Naive thymus-derived CD4-positive, alpha-beta T cell (primary cell): ENCODE results near the gene PIEZO2. TPM values are rescaled to one million over a fixed set of nuclear protein-coding genes. Genes with fewer than 3 reads are reported as not detected.
A peak's percentile ranks its signal among the peaks of the same experiment; 100 is the strongest.

ENCODE experiments used
- ATAC-seq: fragments of 150-1000 bp; cut with Tn5 transposase; 2 replicates; pipeline ENCODE4 v1.10.0; 2021; ENCODE audit warnings: mild to moderate bottlenecking, moderate library complexity
- CTCF ChIA-PET: fragments of 350-600 bp; sonication (Branson Sonifier 250); formaldehyde crosslinking; loops from one replicate; lab custom pipeline; 2021; ENCODE audit warnings: antibody characterized with exemption; lab: Charles Lee
- POLR2A ChIA-PET: fragments of 350-600 bp; sonication (Branson Sonifier 250); formaldehyde crosslinking; loops from one replicate; lab custom pipeline; 2021; ENCODE audit warnings: antibody characterized with exemption, inconsistent platforms; lab: Charles Lee
- DNase-seq, 9 donors: peaks; one replicate each; pipeline versions ENCODE4 v3.0.0 to v3.0.0-alpha.2; 2020 to 2022; ENCODE audit warnings: mixed read lengths in 1 of 9
- H3K27ac ChIP-seq: one replicate; pipeline ENCODE4 v1.7.0; 2013; ENCODE audit warnings: mild to moderate bottlenecking, low read depth, low read length, moderate library complexity
- H3K27me3 ChIP-seq, 2 donors: one replicate each; pipeline ENCODE4 v1.7.0; 2013; ENCODE audit warnings: low read length in 2 of 2, mild to moderate bottlenecking in 2 of 2, moderate library complexity in 2 of 2; ENCODE audit not compliant: control insufficient read depth in 2 of 2, insufficient read depth in 2 of 2
- H3K36me3 ChIP-seq, 3 experiments: 1 replicate in 2 of 3; 2 replicates in 1 of 3; pipeline ENCODE4 v1.7.0; 2013; ENCODE audit warnings: low read length in 3 of 3, mild to moderate bottlenecking in 3 of 3, moderate library complexity in 1 of 3; ENCODE audit not compliant: insufficient read depth in 3 of 3, control insufficient read depth in 2 of 3
- H3K4me1 ChIP-seq, 2 donors: one replicate each; pipeline ENCODE4 v1.7.0; 2013; ENCODE audit warnings: low read length in 2 of 2, mild to moderate bottlenecking in 2 of 2, moderate library complexity in 1 of 2; ENCODE audit not compliant: control insufficient read depth in 2 of 2, insufficient read depth in 2 of 2
- H3K4me3 ChIP-seq: 2 replicates; pipeline ENCODE4 v1.7.0; 2013; ENCODE audit warnings: mild to moderate bottlenecking, low read length
- H3K9me3 ChIP-seq, 3 experiments: 1 replicate in 2 of 3; 2 replicates in 1 of 3; pipeline ENCODE4 v1.7.0; 2013; ENCODE audit warnings: low read length in 3 of 3; ENCODE audit not compliant: control insufficient read depth in 2 of 3
- H3K27ac Mint-ChIP-seq, 9 donors: one replicate each; pipeline ENCODE4 v1.8.0; 2020 to 2022; ENCODE audit warnings: mixed read lengths in 9 of 9, mild to moderate bottlenecking in 8 of 9, moderate library complexity in 5 of 9, inconsistent platforms in 2 of 9
- H3K27me3 Mint-ChIP-seq, 5 donors: one replicate each; pipeline ENCODE4 v1.8.0; 2021 to 2022; ENCODE audit warnings: mixed read lengths in 5 of 5, mild to moderate bottlenecking in 1 of 5
- H3K36me3 Mint-ChIP-seq, 5 donors: one replicate each; pipeline ENCODE4 v1.8.0; 2020 to 2022; ENCODE audit warnings: mixed read lengths in 5 of 5, mild to moderate bottlenecking in 3 of 5, inconsistent platforms in 1 of 5
- H3K4me1 Mint-ChIP-seq, 7 donors: one replicate each; pipeline ENCODE4 v1.8.0; 2020 to 2022; ENCODE audit warnings: mixed read lengths in 7 of 7, mild to moderate bottlenecking in 3 of 7, inconsistent platforms in 1 of 7
- H3K4me3 Mint-ChIP-seq, 10 donors: one replicate each; pipeline ENCODE4 v1.8.0; 2020 to 2022; ENCODE audit warnings: mild to moderate bottlenecking in 10 of 10, mixed read lengths in 10 of 10, moderate library complexity in 6 of 10, inconsistent platforms in 2 of 10
- H3K9me3 Mint-ChIP-seq, 11 donors: one replicate each; pipeline ENCODE4 v1.8.0; 2020 to 2022; ENCODE audit warnings: mixed read lengths in 11 of 11, mild to moderate bottlenecking in 4 of 11, inconsistent platforms in 1 of 11, moderate library complexity in 1 of 11
- intact Hi-C, 2 donors: fragments of 100-400 bp; cut with micrococcal nuclease; formaldehyde crosslinking; loops; one replicate each; pipeline ENCODE4 v1.15.1; 2023
- polyA plus RNA-seq, 2 donors: library from polyadenylated mRNA; unstranded; fragments of 300-500 nt; fragmentation: Illumina TruSeq; gene quantifications; one replicate each; pipeline ENCODE4 v1.2.3, GENCODE V29; 2021
- total RNA-seq, 6 experiments: library from RNA in 5 of 6; stranded (reverse) in 5 of 6; gene quantifications; 1 replicate in 5 of 6; 2 replicates in 1 of 6; pipeline ENCODE4 v1.2.3 and lab custom pipeline; 2021 to 2026

The PIEZO2 gene
- total and polyA plus RNA-seq, 7 experiments from 2014 or later: not detected

DNA sequence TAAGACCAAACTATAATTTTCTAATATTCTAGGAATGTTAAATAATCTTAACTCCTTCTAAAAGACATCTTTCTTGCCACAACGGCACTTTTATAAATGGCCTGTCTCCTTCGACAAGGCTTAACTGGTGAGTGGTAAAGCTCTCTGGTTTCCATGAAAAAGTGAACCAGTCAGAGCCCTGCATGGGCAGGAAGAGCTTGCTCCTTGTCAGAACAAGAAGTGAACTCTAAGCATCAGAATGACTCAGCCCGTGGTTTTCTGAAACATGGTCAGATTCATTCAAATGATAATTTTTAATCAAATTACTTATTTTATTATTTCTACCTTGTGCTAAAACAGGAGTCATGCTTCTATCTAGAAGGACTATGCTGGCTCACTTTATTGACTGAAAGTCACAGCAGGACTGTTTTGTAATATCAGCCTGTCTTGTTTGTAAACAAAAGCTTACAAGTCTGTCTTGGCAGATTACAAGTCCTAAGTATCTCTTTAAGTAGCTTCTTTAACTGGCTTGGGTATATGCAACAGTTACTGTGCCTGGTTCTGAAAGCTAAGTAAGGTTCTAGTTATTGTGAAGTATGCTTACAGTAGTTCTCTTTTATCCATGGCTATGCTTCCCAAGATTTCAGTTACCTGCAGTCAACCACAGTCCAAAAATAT lies 378.2 kb downstream of the PIEZO2 start:
- intact Hi-C loops: no loop called here
- H3K27me3 Mint-ChIP-seq: peaks cover 8 to 26% (median 16%) of the 10 kb centered on the region in 5 donors
- H3K9me3 Mint-ChIP-seq: peaks cover 0 to 6% (median 0%) of the 10 kb centered on the region in 11 donors
- H3K27me3 ChIP-seq: no peaks in the 10 kb centered on the region
- ChIA-PET CTCF (no interaction called here), POLR2A (no interaction called here)
- no peak overlapping the region for H3K4me3 ChIP-seq
- ATAC-seq (peak; percentile 37), DNase-seq (no peak)
- H3K27ac Mint-ChIP-seq: no peak overlapping the region
- H3K9me3 ChIP-seq: no peaks in the 10 kb centered on the region
- no peaks in the 10 kb centered on the region for H3K36me3 ChIP-seq
- no peak overlapping the region for H3K27ac ChIP-seq
- no peaks in the 10 kb centered on the region for H3K4me1 ChIP-seq
- no peaks in the 10 kb centered on the region for H3K36me3 Mint-ChIP-seq
- H3K4me3 Mint-ChIP-seq: no peak overlapping the region
- peaks cover 0 to 2% (median 0%) of the 10 kb centered on the region in 7 donors for H3K4me1 Mint-ChIP-seq

DNA sequence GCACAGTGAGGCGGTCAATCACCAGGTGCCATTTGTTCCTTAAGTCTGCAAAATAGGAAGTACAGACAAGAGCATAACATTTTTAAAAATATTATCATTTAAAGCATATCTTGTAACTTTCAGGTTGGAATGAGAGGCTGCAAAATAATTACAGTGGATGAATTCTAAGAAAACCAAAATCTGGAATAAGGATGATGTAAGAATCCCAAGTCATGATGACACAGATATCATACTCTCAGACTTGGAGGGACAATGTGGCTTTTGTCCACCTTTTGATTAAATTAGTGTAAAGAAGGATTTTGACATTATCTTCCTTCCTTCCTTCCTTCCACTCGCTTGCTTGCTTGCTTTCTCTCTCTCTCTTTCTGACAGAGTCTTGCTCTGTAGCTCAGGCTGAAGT lies 379.1 kb downstream of the PIEZO2 start:
- ChIA-PET POLR2A (no interaction called here), CTCF (no interaction called here)
- peaks cover 0 to 6% (median 0%) of the 10 kb centered on the region in 11 donors for H3K9me3 Mint-ChIP-seq
- H3K4me1 ChIP-seq: no peaks in the 10 kb centered on the region
- no peaks in the 10 kb centered on the region for H3K36me3 ChIP-seq
- no peaks in the 10 kb centered on the region for H3K36me3 Mint-ChIP-seq
- no peaks in the 10 kb centered on the region for H3K27me3 ChIP-seq
- no peaks in the 10 kb centered on the region for H3K9me3 ChIP-seq
- peaks cover 0 to 2% (median 0%) of the 10 kb centered on the region in 7 donors for H3K4me1 Mint-ChIP-seq
- no peak overlapping the region for H3K4me3 ChIP-seq
- DNase-seq: no peak
- H3K27ac Mint-ChIP-seq: no peak overlapping the region
- peaks cover 12 to 28% (median 16%) of the 10 kb centered on the region in 5 donors for H3K27me3 Mint-ChIP-seq
- intact Hi-C loops: no loop called here
- H3K4me3 Mint-ChIP-seq: no peak overlapping the region
- H3K27ac ChIP-seq: no peak overlapping the region
- ATAC-seq: no peak

DNA sequence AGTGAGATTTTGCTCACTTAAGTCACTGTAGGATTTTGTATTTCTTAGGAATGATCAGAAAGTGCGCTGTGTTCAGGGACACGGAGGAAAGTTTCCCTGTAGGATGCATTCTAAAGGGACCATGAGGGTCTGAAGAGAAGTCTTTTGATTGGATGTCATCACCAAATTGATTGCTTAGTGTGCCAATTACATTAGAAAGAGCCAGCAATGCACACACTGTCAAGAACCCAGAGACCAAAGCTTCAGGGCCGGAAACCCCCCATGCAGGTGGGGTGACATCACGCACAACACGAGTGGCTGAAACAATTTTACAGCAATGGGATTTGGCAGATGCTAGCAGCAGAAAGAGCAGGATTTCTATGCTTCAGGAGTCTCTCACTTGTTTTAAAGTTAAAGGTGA lies 381.1 kb downstream of the PIEZO2 start:
- ChIA-PET CTCF (no interaction called here), POLR2A (no interaction called here)
- Histone ChIP-seq H3K36me3 (no peaks in the 10 kb centered on the region), H3K27me3 (no peaks in the 10 kb centered on the region), H3K9me3 (no peaks in the 10 kb centered on the region), H3K4me1 (no peaks in the 10 kb centered on the region), H3K27ac (no peak overlapping the region), H3K4me3 (no peak overlapping the region)
- intact Hi-C loops: no loop called here
- no peak for ATAC-seq
- H3K36me3 Mint-ChIP-seq: no peaks in the 10 kb centered on the region
- no peak for DNase-seq
- H3K9me3 Mint-ChIP-seq: peaks cover 0 to 3% (median 0%) of the 10 kb centered on the region in 11 donors
- peaks cover 5 to 22% (median 12%) of the 10 kb centered on the region in 5 donors for H3K27me3 Mint-ChIP-seq
- no peak overlapping the region for H3K4me3 Mint-ChIP-seq
- H3K4me1 Mint-ChIP-seq: peaks cover 0 to 2% (median 0%) of the 10 kb centered on the region in 7 donors
- H3K27ac Mint-ChIP-seq: no peak overlapping the region

DNA sequence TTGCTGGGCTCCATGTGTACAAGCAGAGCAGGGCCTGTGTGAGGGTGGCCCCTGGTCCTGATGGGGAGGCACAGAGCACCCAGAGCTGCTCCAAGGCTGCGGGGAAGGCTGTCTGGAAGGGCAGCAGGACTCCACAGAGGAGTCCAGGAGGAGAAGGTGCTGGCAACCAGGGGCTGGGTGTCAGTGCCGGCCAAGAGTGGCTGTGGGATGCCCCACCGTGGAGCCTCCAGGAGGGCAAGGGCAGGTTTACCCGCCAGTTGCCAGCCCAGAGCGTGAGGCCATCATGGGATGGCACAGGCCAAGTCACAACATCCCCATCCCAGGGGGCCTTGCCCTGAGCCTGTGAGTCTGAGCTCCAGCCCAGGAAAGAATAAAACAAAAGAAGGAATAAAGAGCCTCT lies 381.7 kb downstream of the PIEZO2 start:
- no peak for DNase-seq
- Mint-ChIP-seq H3K27ac (no peak overlapping the region), H3K27me3 (peaks cover 5 to 24% (median 12%) of the 10 kb centered on the region in 5 donors), H3K4me3 (no peak overlapping the region), H3K36me3 (no peaks in the 10 kb centered on the region), H3K9me3 (peaks cover 0 to 3% (median 0%) of the 10 kb centered on the region in 11 donors), H3K4me1 (peaks cover 0 to 3% (median 0%) of the 10 kb centered on the region in 7 donors)
- H3K27me3 ChIP-seq: no peaks in the 10 kb centered on the region
- no peak overlapping the region for H3K4me3 ChIP-seq
- POLR2A ChIA-PET: no interaction called here
- intact Hi-C loops: no loop called here
- ATAC-seq: no peak
- no peaks in the 10 kb centered on the region for H3K36me3 ChIP-seq
- no peaks in the 10 kb centered on the region for H3K4me1 ChIP-seq
- no peaks in the 10 kb centered on the region for H3K9me3 ChIP-seq
- CTCF ChIA-PET: no interaction called here
- H3K27ac ChIP-seq: no peak overlapping the region

DNA sequence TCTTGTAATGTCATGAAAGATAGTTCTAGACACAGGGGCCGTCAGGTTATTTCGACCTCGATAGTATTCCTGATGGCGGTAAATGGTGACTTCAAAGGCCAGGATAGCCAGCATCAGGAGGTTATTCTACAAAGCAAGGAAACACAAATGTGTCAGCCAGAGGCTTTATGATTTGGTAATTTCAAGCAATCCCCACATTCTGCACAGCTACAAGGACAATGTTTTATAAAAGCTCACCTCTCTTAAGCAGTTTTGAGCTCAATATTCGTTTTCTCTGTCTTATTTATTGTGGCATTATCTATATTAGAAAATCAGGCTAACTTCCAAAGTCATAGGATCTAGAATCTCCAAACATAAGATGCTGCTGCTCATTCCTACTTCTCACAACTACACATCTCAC lies 388.4 kb downstream of the PIEZO2 start:
- no peaks in the 10 kb centered on the region for H3K36me3 ChIP-seq
- no peaks in the 10 kb centered on the region for H3K9me3 ChIP-seq
- intact Hi-C loops: no loop called here
- Mint-ChIP-seq H3K4me3 (no peak overlapping the region), H3K36me3 (no peaks in the 10 kb centered on the region), H3K27ac (no peak overlapping the region), H3K27me3 (peaks cover 2 to 19% (median 6%) of the 10 kb centered on the region in 5 donors), H3K9me3 (peaks cover 0 to 1% (median 0%) of the 10 kb centered on the region in 11 donors), H3K4me1 (peaks cover 0 to 2% (median 0%) of the 10 kb centered on the region in 7 donors)
- H3K4me1 ChIP-seq: no peaks in the 10 kb centered on the region
- CTCF ChIA-PET: no interaction called here
- no peak overlapping the region for H3K27ac ChIP-seq
- no peak for DNase-seq
- no peaks in the 10 kb centered on the region for H3K27me3 ChIP-seq
- POLR2A ChIA-PET: no interaction called here
- no peak overlapping the region for H3K4me3 ChIP-seq
- no peak for ATAC-seq

DNA sequence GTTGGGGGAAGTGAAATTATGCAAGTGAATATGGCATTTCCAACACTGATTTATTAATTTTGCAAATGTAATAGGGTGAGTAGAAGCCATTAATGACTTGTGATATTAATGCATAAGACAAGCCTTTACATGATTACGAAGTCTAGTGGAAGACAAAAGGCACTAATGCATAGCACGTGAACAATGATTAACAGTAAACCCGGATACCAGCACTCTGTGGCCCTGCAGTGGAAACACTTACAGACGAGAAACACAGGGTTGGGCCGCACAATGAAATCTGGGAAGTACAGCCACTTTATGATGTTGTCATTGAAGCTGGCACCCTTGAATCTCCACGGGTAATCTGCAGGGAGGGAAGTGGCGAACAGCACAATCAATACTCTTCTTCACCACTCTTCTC lies 390.1 kb downstream of the PIEZO2 start:
- Histone ChIP-seq H3K4me3 (no peak overlapping the region), H3K27ac (no peak overlapping the region), H3K4me1 (no peaks in the 10 kb centered on the region), H3K9me3 (no peaks in the 10 kb centered on the region), H3K27me3 (no peaks in the 10 kb centered on the region), H3K36me3 (no peaks in the 10 kb centered on the region)
- CTCF ChIA-PET: no interaction called here
- Mint-ChIP-seq H3K36me3 (no peaks in the 10 kb centered on the region), H3K9me3 (no peaks in the 10 kb centered on the region), H3K27ac (no peak overlapping the region), H3K4me3 (no peak overlapping the region), H3K27me3 (peaks cover 0 to 9% (median 2%) of the 10 kb centered on the region in 5 donors), H3K4me1 (peaks cover 0 to 1% (median 0%) of the 10 kb centered on the region in 7 donors)
- intact Hi-C loops: no loop called here
- ATAC-seq: no peak
- DNase-seq: no peak
- POLR2A ChIA-PET: no interaction called here

DNA sequence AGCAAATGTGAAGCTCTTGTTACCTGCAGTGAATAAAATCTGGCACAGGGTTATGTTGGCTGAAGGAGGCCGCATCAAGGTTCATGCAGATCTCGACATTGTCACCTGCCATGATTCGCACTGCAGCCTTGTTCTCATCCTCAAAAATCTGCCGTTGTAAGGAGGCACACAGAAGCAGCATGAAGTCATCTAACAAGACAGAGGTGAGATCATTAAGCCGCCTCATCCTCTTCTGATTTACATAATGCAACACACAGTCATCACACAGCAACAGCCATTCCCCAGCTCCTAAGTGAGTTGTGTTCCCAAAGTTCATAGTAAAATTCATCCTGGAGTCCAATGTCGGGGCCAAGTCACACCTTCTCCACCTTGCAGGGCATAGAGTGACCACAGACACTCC lies 391.4 kb downstream of the PIEZO2 start:
- DNase-seq (no peak), ATAC-seq (no peak)
- no peak overlapping the region for H3K27ac ChIP-seq
- peaks cover 0 to 4% (median 0%) of the 10 kb centered on the region in 5 donors for H3K27me3 Mint-ChIP-seq
- no peaks in the 10 kb centered on the region for H3K9me3 Mint-ChIP-seq
- intact Hi-C loops: no loop called here
- no peak overlapping the region for H3K4me3 ChIP-seq
- H3K4me1 ChIP-seq: no peaks in the 10 kb centered on the region
- POLR2A ChIA-PET: no interaction called here
- H3K27me3 ChIP-seq: no peaks in the 10 kb centered on the region
- H3K36me3 ChIP-seq: no peaks in the 10 kb centered on the region
- no peaks in the 10 kb centered on the region for H3K4me1 Mint-ChIP-seq
- no peaks in the 10 kb centered on the region for H3K9me3 ChIP-seq
- no peak overlapping the region for H3K4me3 Mint-ChIP-seq
- no peaks in the 10 kb centered on the region for H3K36me3 Mint-ChIP-seq
- H3K27ac Mint-ChIP-seq: no peak overlapping the region
- CTCF ChIA-PET: no interaction called here
